GM06990 (cell line): ENCODE results near the gene BBS1.

ENCODE experiments used
- DNase-seq: peaks from one replicate; pipeline ENCODE4 v3.0.0-alpha.2; 2011; ENCODE audit not compliant: insufficient read length; ENCODE audit errors: extremely low read depth
- H3K27me3 ChIP-seq: replicated peaks from 2 replicates; pipeline ENCODE4 v1.6.0; 2011; ENCODE audit warnings: low read length; ENCODE audit not compliant: control insufficient read depth, insufficient read depth
- H3K36me3 ChIP-seq: 2 replicates; pipeline ENCODE4 v1.5.1; 2011; ENCODE audit warnings: low read length; ENCODE audit not compliant: control insufficient read depth, insufficient read depth
- H3K4me3 ChIP-seq: replicated peaks from 2 replicates; pipeline ENCODE4 v1.5.1; 2011; ENCODE audit warnings: low read depth, mild to moderate bottlenecking, control low read depth, low read length
- TF ChIP-seq, protein P1 (sequence below): IDR thresholded peaks from 2 replicates; pipeline ENCODE4 v1.5.1; 2011; ENCODE audit warnings: low read length, control low read depth, mild to moderate bottlenecking, inconsistent platforms; ENCODE audit not compliant: insufficient read depth, poor library complexity, severe bottlenecking

Gene BBS1

DNA sequence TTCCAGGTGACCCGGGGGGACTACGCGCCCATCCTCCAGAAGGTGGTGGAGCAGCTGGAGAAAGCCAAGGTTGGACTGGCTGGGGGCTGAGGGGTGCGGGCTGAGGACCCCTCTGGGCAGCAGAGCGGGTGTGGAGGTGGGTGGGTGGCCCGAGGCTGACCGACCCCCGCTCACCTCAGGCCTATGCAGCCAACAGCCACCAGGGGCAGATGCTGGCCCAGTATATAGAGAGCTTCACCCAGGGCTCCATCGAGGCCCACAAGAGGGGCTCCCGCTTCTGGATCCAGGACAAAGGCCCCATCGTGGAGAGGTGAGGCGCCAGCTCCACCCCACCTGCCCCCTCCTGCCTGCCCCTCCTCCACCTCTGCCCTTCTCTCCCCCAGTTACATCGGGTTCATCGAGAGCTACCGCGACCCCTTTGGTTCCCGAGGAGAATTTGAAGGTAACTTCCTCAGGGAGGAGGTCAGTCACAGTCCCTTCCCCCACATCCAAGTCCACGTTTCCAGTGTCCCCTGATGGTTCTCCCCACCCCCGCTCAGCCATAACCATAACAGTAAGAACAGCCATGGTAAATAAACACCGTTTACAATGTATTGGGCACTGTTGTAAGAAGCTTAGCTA is 19.0 kb upstream of the BBS1 start:
- H3K27me3 ChIP-seq: no peaks in the 10 kb centered on the region
- TF ChIP-seq, protein P1, sequence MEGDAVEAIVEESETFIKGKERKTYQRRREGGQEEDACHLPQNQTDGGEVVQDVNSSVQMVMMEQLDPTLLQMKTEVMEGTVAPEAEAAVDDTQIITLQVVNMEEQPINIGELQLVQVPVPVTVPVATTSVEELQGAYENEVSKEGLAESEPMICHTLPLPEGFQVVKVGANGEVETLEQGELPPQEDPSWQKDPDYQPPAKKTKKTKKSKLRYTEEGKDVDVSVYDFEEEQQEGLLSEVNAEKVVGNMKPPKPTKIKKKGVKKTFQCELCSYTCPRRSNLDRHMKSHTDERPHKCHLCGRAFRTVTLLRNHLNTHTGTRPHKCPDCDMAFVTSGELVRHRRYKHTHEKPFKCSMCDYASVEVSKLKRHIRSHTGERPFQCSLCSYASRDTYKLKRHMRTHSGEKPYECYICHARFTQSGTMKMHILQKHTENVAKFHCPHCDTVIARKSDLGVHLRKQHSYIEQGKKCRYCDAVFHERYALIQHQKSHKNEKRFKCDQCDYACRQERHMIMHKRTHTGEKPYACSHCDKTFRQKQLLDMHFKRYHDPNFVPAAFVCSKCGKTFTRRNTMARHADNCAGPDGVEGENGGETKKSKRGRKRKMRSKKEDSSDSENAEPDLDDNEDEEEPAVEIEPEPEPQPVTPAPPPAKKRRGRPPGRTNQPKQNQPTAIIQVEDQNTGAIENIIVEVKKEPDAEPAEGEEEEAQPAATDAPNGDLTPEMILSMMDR: peak; percentile 34
- peaks cover 46% of the 10 kb centered on the region for H3K36me3 ChIP-seq
- no peak for DNase-seq
- H3K4me3 ChIP-seq: no peak overlapping the region

DNA sequence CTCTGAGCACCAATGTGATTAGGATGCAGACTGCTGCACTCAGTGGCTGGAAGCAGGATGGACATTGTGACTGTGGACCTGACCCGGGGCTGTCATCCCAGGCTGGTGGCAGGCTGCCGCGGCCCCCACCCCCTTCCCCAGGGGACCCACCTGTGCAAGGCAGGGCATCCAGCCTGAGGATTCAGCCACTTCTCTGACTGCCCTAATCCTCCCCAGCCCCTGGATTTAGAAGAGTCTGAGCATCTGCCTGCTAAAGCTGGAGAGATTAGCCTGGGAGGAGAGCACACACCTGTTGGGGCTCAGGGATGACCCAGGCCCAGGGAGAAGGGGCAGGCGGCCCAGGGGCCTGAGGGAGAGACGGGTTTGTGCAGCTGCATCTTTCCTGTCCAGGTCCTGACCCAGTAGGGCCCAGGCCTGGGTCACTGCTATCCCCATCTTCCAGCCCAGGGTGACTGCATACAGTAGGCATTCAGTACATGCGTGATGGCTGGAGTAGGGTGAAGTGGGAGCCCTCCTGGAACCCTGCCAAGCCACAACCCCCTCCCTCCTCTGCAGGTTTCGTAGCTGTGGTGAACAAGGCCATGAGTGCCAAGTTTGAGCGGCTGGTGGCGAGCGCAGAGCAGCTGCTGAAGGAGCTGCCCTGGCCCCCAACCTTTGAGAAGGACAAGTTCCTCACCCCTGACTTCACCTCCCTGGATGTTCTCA is 18.1 kb upstream of the BBS1 start:
- TF ChIP-seq, protein P1: no peak
- H3K36me3 ChIP-seq: peaks cover 44% of the 10 kb centered on the region

DNA sequence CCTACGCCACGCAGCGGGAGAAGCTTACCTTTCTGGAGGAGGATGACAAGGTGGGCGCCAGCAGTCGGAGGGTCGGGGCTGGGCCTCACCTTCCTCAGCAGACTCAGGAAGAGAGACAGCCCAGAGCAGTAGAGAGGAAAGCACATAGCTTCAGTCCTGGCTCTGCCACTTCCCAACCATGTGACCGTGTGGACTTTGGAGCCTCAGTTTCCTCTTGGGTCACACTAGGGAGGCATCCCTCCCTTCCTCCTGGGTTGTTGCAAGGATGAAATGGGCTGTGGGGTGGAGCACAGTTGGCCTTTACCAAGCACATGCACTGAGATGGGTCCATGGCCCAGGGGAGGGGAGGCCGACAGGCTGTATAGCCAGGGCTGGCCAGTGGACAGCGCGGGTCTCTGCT is 17.3 kb upstream of the BBS1 start:
- H3K4me3 ChIP-seq: no peak overlapping the region
- TF ChIP-seq, protein P1: no peak
- no peak for DNase-seq
- H3K36me3 ChIP-seq: peaks cover 43% of the 10 kb centered on the region
- no peaks in the 10 kb centered on the region for H3K27me3 ChIP-seq

More for the DNA sequence above, 18.1 kb upstream of the BBS1 start:
- Histone ChIP-seq H3K27me3 (no peaks in the 10 kb centered on the region), H3K4me3 (no peak overlapping the region)
- DNase-seq: no peak

DNA sequence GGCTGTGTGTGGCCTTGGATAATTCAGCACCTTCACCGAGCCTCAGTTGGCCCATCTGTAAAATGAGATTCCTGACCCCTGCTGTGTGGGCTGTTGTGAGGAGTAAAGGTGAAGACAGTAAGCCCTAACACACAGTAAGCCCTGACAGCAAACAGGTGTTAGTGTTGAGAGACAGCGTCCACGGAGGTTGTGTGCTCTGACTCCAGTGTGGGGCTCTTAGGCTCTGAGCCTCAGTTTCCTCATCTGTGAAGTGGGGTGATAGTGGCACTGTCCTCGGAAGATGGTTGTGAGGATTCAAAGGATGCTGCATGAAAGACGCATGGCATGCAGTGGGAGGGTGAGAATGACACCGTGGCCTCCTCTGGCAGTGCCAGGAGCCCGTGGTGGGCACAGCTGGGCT is 16.0 kb upstream of the BBS1 start:
- Histone ChIP-seq H3K36me3 (peaks cover 36% of the 10 kb centered on the region), H3K27me3 (no peaks in the 10 kb centered on the region), H3K4me3 (no peak overlapping the region)
- no peak for DNase-seq
- TF ChIP-seq, protein P1: no peak

DNA sequence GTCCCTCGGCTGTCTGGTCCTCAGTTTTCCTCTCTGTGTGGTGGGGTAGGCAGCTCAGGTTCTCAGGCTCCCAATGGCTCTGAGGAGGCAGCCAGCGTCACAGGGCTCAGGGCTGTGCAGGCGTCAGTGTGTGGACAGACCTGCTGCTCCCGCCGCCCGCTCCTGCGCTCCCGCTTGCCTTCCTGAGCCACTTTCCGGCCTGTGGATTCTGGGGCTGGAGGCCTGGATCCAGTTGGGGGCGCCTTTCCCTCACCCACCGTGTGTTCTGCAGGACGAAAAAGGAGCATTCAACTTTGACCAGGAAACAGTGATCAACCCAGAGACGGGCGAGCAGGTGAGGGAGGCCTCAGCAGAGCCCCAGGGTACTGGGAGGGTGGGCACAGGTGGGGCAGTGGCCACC is 15.5 kb upstream of the BBS1 start:
- DNase-seq: no peak
- TF ChIP-seq, protein P1: no peak
- H3K27me3 ChIP-seq: no peaks in the 10 kb centered on the region
- H3K4me3 ChIP-seq: no peak overlapping the region
- peaks cover 36% of the 10 kb centered on the region for H3K36me3 ChIP-seq

DNA sequence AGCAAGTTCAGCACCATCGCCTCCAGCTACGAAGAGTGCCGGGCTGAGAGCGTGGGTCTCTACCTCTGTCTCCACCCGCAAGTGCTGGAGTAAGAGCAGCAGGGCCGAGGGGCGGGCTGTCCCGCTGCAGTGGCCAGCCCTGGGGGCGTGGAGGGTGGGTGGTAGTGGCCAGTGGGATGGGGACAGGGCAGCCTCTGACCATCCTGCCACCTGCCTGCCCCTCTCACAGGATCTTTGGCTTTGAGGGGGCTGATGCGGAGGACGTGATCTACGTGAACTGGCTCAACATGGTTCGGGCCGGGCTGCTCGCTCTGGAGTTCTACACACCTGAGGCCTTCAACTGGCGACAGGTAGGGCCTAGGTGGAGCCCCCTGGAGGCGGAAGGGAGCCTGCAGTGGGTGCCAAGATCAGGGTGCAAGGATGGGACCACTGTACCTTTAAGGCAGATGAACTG is 15.0 kb upstream of the BBS1 start:
- TF ChIP-seq, protein P1: peak; percentile 44
- Histone ChIP-seq H3K36me3 (peaks cover 34% of the 10 kb centered on the region), H3K27me3 (no peaks in the 10 kb centered on the region), H3K4me3 (no peak overlapping the region)
- DNase-seq: no peak
